Adrenal gland (tissue), 12 donors: ENCODE results near the gene NEURL2. TPM values are rescaled to one million over a fixed set of nuclear protein-coding genes. Genes with fewer than 3 reads are reported as not detected.
"Not testable (repeated sequence)": the region's sequence is repeated elsewhere in the genome, so short reads cannot be mapped to it uniquely, and the experiment has no call there.

Experiments
- DNase-seq, 7 donors: peaks; one replicate each; pipeline ENCODE4 v3.0.0-alpha.2; 2019 to 2020
- H3K27ac ChIP-seq, 5 donors: fragments of 200-600 bp; sonication (generic) in 4 of 5; 1 replicate in 3 of 5; 2 replicates in 2 of 5; pipeline versions ENCODE4 v1.5.1 to v1.8.0; 2016 to 2020; ENCODE audit warnings: mild to moderate bottlenecking in 1 of 5
- H3K27me3 ChIP-seq: fragments of 200-600 bp; 2 replicates; pipeline ENCODE4 v1.8.0; 2021
- H3K36me3 ChIP-seq, 2 donors: fragments of 200-600 bp; replicated peaks in 1 of 2; 1 replicate in 1 of 2; 2 replicates in 1 of 2; pipeline versions ENCODE4 v1.5.1 to v1.8.0; 2018 to 2022
- H3K4me1 ChIP-seq, 2 donors: fragments of 200-600 bp; replicated peaks in 1 of 2; 1 replicate in 1 of 2; 2 replicates in 1 of 2; pipeline versions ENCODE4 v1.5.1 to v1.8.0; 2018 to 2021
- H3K4me3 ChIP-seq, 4 donors: fragments of 200-600 bp; sonication (generic) in 3 of 4; one replicate each; pipeline ENCODE4 v1.5.1; 2016 to 2018
- H3K9me3 ChIP-seq, 3 donors: fragments of 200-600 bp; sonication (generic) in 1 of 3; replicated peaks in 1 of 3; 1 replicate in 2 of 3; 2 replicates in 1 of 3; pipeline versions ENCODE4 v1.5.1 to v1.8.0; 2016 to 2021
- CTCF ChIP-seq, 6 experiments: fragments of 450-650 bp in 4 of 6; fragments of 200-600 bp in 2 of 6; sonication (generic) in 1 of 6; IDR thresholded peaks; 1 replicate in 5 of 6; 2 replicates in 1 of 6; pipeline versions ENCODE4 v1.5.1 to v1.8.0; 2016 to 2021; ENCODE audit warnings: antibody characterized with exemption in 6 of 6, mild to moderate bottlenecking in 2 of 6, moderate library complexity in 1 of 6
- POLR2A ChIP-seq, 2 donors: fragments of 450-650 bp; IDR thresholded peaks; one replicate each; pipeline ENCODE4 v1.6.1; 2017; ENCODE audit warnings: antibody characterized with exemption in 2 of 2, mild to moderate bottlenecking in 2 of 2, moderate library complexity in 1 of 2
- WGBS, 4 donors: extraction: QIAGEN DNeasy Blood & Tissue Kit in 2 of 4; methylation state at CpG; one replicate each; pipeline versions ENCODE4 v1.1.5 to v1.1.7; 2013 to 2017; 5-methylcytosine and 5-hydroxymethylcytosine counted together
- intact Hi-C, 2 donors: fragments of 100-400 bp; cut with DNase I; formaldehyde crosslinking; loops; one replicate each; pipeline versions ENCODE4 v1.14.1 to v1.15.0; 2022 to 2023
- polyA plus RNA-seq, 3 donors: library from polyadenylated mRNA; stranded (reverse); fragments of 200-250 nt in 2 of 3; fragments of 350-450 nt in 1 of 3; fragmentation: Illumina TruSeq in 1 of 3; extraction: RNeasy Lipid Tissue Mini Kit (QIAGEN cat#74804) in 1 of 3; gene quantifications; one replicate each; pipeline ENCODE4 v1.2.3, GENCODE V29; 2013 to 2014
- total RNA-seq, 9 donors: library from RNA; depleted of rRNA in 4 of 9; stranded (reverse); fragments of >200 nt in 4 of 9; fragments of 120-200 nt in 1 of 9; fragmentation: NEBNext Ultra II Directional in 1 of 9; extraction: Animal tissue kit (Norgen Biotek cat#: 25700) in 1 of 9; gene quantifications; one replicate each; pipeline versions ENCODE4 v1.1.0 to v1.2.4, GENCODE V29; 2013 to 2023
- donor health status: healthy with polysubstance abuse.
- donor health status: Bipolar disorder and iron deficiency.
- donor health status: DM: yes; HTN: yes; CAD: no.
- donor health status: DM: no; HTN: no; CAD: no.
- donor health status: DM: no; HTN: no; CAD: no.
- donor health status: DM: yes; HTN: yes; CAD: no.

NEURL2 gene
- total and polyA plus RNA-seq, 12 donors: 1.0 to 36.4 (median 13.7) TPM

- Histone ChIP-seq H3K27ac (peak overlapping the region; percentile 75 to 90 (median 87)), H3K4me3 (no peak overlapping the region), H3K36me3 (peaks cover 0 to 80% of the 10 kb centered on the region in 2 donors), H3K9me3 (no peaks in the 10 kb centered on the region), H3K27me3 (no peaks in the 10 kb centered on the region), H3K4me1 (peaks cover 8 to 16% of the 10 kb centered on the region in 2 donors)
- 78 to 82% (median 80%) methylated on average over 12 to 16 of the region's 16 CpGs for WGBS, 4 donors
- intact Hi-C loops: no loop called here
- DNase-seq: peak in 2 of 7 donors; percentile 38 to 44
- TF ChIP-seq POLR2A (IDR thresholded peaks at IDR 0.05) (no peak), CTCF (IDR thresholded peaks at IDR 0.05) (no peak)
Observed at GRCh38 chr20:45904583-45905504, 13.8 kb upstream of the NEURL2 start.

GRCh38 chr20:45902199-45902701, 11.2 kb upstream of the NEURL2 start:
- Histone ChIP-seq H3K4me3 (no peak overlapping the region), H3K27ac (peak overlapping the region in 3 of 5 donors; percentile 6 to 63 (median 47)), H3K27me3 (no peaks in the 10 kb centered on the region), H3K9me3 (no peaks in the 10 kb centered on the region), H3K4me1 (peaks cover 8 to 16% of the 10 kb centered on the region in 2 donors), H3K36me3 (peaks cover 0 to 93% of the 10 kb centered on the region in 2 donors)
- WGBS, 4 donors: 83 to 94% (median 92%) methylated on average over 4 to 14 of the region's 14 CpGs
- TF ChIP-seq POLR2A (IDR thresholded peaks at IDR 0.05) (peak in 1 of 2 donors; percentile 11), CTCF (IDR thresholded peaks at IDR 0.05) (no peak)
- DNase-seq: no peak
- intact Hi-C loops: no loop called here

DNA sequence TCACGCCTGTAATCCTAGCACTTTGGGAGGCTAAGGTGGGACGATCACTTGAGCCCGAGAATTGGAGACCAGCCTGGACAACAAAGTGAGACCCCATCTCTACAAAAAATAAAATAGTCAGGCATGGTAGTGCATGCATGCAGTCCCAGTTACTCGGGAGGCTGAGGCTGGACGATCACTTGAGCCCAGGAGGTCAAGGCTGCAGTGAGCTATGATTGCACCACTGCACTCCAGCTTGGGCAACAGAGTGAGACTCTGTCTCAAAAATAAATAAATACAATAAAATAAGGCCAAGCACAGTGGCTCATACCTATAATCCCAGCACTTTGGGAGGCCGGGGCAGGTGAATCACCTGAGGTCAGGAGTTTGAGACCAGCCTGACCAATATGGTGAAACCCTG, 10.3 kb upstream of the NEURL2 start:
- H3K27me3 ChIP-seq, H3K4me3 ChIP-seq, intact Hi-C loops, H3K9me3 ChIP-seq: not testable (repeated sequence)
- peak overlapping the region in 2 of 5 donors; percentile 6 to 47 for H3K27ac ChIP-seq
- H3K4me1 ChIP-seq: peaks cover 8 to 16% of the 10 kb centered on the region in 2 donors
- H3K36me3 ChIP-seq: peaks cover 0 to 97% of the 10 kb centered on the region in 2 donors
- 64 to 81% (median 79%) methylated on average over 6 of the region's 6 CpGs for WGBS, 4 donors
- peak in 2 of 7 donors; percentile 63 to 69 for DNase-seq

DNA sequence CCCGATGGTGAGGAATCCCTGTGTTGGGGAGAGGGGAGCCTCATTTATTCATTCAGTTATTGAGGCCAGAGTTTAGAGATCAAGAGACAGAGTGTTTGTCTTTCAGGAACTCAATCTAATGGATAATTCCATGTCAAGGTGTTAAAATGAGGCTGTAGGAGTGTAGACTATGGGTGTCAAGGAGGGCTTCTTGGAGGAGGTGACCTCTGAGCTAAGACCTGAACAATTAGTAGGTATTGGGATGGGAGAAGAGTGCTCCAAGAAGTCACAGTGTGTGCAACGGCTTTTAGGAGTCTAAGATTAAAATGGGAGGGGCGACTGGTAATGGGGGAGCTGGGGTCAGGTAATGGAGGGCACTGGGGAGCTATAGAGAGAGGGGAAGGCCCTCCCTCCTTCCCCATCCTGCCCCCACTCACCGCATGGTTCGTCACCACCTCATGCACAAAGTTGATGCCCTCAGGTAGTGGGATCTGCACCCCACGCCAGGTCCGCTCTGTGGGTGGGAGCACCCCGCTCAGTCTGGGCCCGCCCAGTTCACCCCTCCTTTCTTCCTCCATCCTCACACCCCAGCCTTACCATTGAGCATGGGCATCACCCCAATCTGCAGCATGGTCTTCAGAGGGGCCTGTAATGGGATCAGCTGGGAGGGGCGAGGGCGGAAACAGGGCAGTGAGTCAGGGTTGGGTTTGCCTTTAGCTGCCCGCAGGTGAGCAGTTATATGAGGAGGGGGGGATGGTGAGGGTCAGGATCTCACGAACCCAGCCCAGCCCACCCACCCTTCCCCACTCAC, 8.2 kb upstream of the NEURL2 start:
- Histone ChIP-seq H3K9me3 (no peaks in the 10 kb centered on the region), H3K4me1 (peaks cover 0 to 5% of the 10 kb centered on the region in 2 donors), H3K27me3 (no peaks in the 10 kb centered on the region), H3K36me3 (peaks cover 0 to 97% of the 10 kb centered on the region in 2 donors), H3K4me3 (no peak overlapping the region), H3K27ac (no peak overlapping the region)
- WGBS, 4 donors: 84 to 88% (median 87%) methylated on average over 11 to 13 of the region's 13 CpGs
- intact Hi-C loops: loop anchor here (5.0 kb wide), 2 partner anchors 43 to 53 kb away; no protein-coding TSS in a partner anchor
- DNase-seq: no peak
- TF ChIP-seq POLR2A (IDR thresholded peaks at IDR 0.05) (no peak), CTCF (IDR thresholded peaks at IDR 0.05) (no peak)
